ENCODE results near the gene ADSS1.

DNA sequence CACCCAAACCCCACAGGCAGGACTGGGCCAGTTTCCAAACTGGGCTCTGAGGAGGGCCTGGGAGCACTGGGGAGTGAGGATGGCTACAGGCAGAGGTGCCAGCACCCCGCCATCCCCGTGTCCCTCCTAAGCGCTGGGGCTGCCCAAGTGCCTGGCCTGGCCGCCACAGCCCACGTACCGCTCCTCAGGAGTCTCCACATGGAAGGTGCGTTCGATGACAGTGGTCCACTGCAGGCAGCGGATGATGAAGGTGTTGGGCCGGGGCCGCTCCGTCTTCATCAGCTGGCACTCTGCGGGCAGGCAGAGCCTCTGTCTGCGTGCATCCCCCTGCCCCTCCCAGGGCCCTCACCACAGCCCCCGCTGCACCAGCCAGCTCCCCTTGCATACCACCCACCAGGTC is 52.5 kb downstream of the ADSS1 start:
- TF ChIP-seq RAD21 (IDR thresholded peaks at IDR 0.05; ENCODE audit: low read depth) = no peak
- TF ChIP-seq, protein P1, sequence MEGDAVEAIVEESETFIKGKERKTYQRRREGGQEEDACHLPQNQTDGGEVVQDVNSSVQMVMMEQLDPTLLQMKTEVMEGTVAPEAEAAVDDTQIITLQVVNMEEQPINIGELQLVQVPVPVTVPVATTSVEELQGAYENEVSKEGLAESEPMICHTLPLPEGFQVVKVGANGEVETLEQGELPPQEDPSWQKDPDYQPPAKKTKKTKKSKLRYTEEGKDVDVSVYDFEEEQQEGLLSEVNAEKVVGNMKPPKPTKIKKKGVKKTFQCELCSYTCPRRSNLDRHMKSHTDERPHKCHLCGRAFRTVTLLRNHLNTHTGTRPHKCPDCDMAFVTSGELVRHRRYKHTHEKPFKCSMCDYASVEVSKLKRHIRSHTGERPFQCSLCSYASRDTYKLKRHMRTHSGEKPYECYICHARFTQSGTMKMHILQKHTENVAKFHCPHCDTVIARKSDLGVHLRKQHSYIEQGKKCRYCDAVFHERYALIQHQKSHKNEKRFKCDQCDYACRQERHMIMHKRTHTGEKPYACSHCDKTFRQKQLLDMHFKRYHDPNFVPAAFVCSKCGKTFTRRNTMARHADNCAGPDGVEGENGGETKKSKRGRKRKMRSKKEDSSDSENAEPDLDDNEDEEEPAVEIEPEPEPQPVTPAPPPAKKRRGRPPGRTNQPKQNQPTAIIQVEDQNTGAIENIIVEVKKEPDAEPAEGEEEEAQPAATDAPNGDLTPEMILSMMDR (IDR thresholded peaks at IDR 0.05 in 2 of 3, conservative IDR thresholded peaks at IDR 0.05 in 1 of 3; ENCODE audit: borderline replicate concordance in 1 of 3, insufficient read depth in 1 of 3, low read depth in 2 of 3, low read length in 2 of 3) = no peak
